ENCODE measurements around the gene C4B.
"Not testable (repeated sequence)": the region's sequence is repeated elsewhere in the genome, so short reads cannot be mapped to it uniquely, and the experiment has no call there.

DNA sequence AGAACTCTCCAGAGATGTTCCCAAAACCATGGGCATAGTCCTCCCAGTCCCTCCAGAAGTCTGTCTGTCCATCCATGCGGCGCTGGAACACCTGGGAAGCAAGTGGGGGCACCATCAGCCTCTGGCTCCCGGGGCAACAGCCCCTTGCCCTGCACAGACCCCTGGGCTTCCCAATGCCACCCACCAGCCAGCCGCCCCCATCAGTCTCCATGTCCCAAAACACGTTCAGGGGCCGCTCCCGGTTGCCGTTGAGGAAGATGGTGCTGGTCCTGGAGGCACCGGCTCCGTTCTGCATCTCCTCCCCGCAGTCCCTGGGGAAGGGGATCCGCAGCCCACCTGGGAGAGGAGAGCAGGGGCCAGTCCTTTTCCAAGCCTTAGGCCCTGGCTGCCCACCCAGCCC lies 5.1 kb upstream of the C4B start:
- TF ChIP-seq, protein P1, sequence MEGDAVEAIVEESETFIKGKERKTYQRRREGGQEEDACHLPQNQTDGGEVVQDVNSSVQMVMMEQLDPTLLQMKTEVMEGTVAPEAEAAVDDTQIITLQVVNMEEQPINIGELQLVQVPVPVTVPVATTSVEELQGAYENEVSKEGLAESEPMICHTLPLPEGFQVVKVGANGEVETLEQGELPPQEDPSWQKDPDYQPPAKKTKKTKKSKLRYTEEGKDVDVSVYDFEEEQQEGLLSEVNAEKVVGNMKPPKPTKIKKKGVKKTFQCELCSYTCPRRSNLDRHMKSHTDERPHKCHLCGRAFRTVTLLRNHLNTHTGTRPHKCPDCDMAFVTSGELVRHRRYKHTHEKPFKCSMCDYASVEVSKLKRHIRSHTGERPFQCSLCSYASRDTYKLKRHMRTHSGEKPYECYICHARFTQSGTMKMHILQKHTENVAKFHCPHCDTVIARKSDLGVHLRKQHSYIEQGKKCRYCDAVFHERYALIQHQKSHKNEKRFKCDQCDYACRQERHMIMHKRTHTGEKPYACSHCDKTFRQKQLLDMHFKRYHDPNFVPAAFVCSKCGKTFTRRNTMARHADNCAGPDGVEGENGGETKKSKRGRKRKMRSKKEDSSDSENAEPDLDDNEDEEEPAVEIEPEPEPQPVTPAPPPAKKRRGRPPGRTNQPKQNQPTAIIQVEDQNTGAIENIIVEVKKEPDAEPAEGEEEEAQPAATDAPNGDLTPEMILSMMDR (IDR thresholded peaks at IDR 0.05), result not testable (repeated sequence)
- TF ChIP-seq POLR2A (IDR thresholded peaks at IDR 0.05), result not testable (repeated sequence)
